Colonic mucosa (tissue), 4 donors: Measurements from ENCODE around the gene SPTBN1. TPM values are rescaled to one million over a fixed set of nuclear protein-coding genes. Genes with fewer than 3 reads are reported as not detected.

ENCODE experiments used
- DNase-seq: peaks from one replicate; pipeline ENCODE4 v3.0.0-alpha.2; 2020
- H3K27ac ChIP-seq: fragments of 200-600 bp; one replicate; pipeline ENCODE4 v1.8.0; 2021
- H3K27me3 ChIP-seq: fragments of 200-600 bp; one replicate; pipeline ENCODE4 v1.8.0; 2021
- H3K36me3 ChIP-seq: fragments of 200-600 bp; one replicate; pipeline ENCODE4 v1.8.0; 2021
- H3K4me1 ChIP-seq: fragments of 200-600 bp; one replicate; pipeline ENCODE4 v1.8.0; 2021; ENCODE audit warnings: mild to moderate bottlenecking
- H3K4me3 ChIP-seq: fragments of 200-600 bp; one replicate; pipeline ENCODE4 v1.8.0; 2021
- H3K9ac ChIP-seq, 2 donors: one replicate each; pipeline ENCODE4 v1.7.0; 2013; ENCODE audit warnings: control low read depth in 2 of 2, low read depth in 2 of 2, low read length in 2 of 2
- H3K9me3 ChIP-seq: fragments of 200-600 bp; one replicate; pipeline ENCODE4 v1.8.0; 2021
- CTCF ChIP-seq: fragments of 200-600 bp; IDR thresholded peaks from one replicate; pipeline ENCODE4 v1.8.0; 2022; ENCODE audit warnings: antibody characterized with exemption, mild to moderate bottlenecking
- intact Hi-C: fragments of 100-400 bp; cut with DNase I; formaldehyde crosslinking; loops from one replicate; pipeline ENCODE4 v1.14.1; 2022
- total RNA-seq, 2 donors: library from RNA; stranded (reverse); fragmentation: NEBNext Ultra II Directional in 1 of 2; extraction: Animal tissue kit (Norgen Biotek cat#: 25700) in 1 of 2; gene quantifications; one replicate each; pipeline ENCODE4 v1.2.1, GENCODE V29; 2021
- donor health status: healthy.
- donor health status: DM: no; HTN: no; CAD: no.
- donor health status: DM: no; HTN: no; CAD: no.

SPTBN1 gene
- total RNA-seq, 2 donors from 2014 or later, result 325 to 338 TPM

DNA sequence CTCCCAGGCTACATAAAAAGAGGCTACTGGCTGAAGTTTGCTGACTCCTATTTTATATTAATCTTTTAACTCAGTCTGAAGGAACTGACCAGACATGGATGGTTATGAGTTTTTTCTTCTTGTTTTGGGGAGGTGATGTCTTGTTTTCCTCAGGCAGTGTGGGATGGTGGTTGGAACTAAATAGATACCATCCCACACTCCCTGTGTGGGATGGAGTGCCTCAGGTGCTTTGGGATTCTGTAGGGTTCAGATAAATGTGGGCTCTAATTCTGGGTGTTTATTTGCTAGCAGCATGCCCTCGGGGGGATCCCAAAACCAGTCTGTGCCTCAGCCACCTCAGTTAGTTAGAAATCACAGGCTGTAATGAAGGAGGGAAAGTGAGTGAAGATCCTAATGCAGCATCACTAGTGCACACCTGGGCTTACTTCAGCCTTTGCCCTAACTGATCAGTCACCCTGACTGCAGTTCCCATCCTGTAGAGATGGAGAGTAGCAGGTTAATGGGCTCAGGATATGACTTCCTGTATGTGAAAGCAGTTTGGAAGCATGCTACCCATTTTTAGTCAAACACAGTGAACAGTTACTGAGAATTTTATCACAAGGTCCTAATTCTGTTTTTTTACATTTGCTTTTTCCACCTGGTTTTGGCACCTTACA is 132.2 kb downstream of the SPTBN1 start:
- Histone ChIP-seq H3K27me3 (no peaks in the 10 kb centered on the region), H3K4me1 (peaks cover 33% of the 10 kb centered on the region), H3K36me3 (no peaks in the 10 kb centered on the region), H3K4me3 (no peak overlapping the region), H3K27ac (peak overlapping the region; percentile 54), H3K9me3 (no peaks in the 10 kb centered on the region), H3K9ac (peak overlapping the region in 1 of 2 donors; percentile 28)
- intact Hi-C loops, result no loop called here
- no peak for DNase-seq
- TF ChIP-seq CTCF, result no peak

- Histone ChIP-seq H3K36me3 (no peaks in the 10 kb centered on the region), H3K9ac (peak overlapping the region in 1 of 2 donors; percentile 71), H3K27me3 (no peaks in the 10 kb centered on the region), H3K4me1 (peaks cover 28% of the 10 kb centered on the region), H3K27ac (peak overlapping the region; percentile 54), H3K9me3 (no peaks in the 10 kb centered on the region), H3K4me3 (no peak overlapping the region)
- intact Hi-C loops, result no loop called here
- no peak for DNase-seq
- no peak for TF ChIP-seq CTCF
Measured at GRCh38 chr2:54589038-54589339, 132.9 kb downstream of the SPTBN1 start.

DNA sequence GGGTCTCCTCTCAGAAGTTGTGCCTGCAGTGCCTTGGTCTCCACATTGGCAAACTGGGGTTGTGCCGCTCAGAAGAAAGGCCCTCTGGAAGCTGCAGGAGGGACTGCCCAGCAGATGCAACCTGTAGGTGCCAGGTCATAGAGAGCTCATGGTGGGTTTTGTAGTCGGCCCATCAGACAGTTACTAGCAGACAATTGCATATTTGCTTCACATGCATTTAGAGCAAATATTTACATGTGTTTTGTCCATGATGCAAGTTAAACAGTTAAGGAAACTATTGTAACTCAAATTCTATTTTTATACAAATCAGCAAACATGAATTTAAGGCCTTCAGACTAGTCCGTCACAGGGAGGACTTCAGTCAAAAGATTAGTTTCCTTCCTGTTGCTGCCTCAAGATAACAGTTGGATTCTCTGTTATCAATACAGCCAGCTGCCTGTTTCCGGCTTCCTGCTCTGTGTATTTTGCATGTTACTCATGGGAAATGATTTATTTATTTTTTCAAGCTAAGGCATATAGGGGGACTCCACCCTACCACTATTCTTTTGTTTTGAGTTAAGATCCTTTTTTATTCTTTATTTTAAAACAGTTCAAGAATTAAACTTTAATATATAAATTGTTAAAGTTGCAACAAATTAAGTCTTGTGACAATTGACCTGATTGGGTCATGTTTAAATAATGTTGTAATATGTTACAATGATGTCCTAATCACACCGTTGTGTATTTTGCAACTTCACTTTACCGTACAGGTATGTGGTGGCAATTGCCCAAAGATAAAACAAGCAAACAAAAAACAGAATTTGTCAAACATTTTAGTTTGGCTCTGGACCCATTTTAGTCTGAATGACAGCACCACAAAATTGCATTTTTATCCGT is 133.5 kb downstream of the SPTBN1 start:
- no peak for TF ChIP-seq CTCF
- peak; percentile 65 for DNase-seq
- H3K9me3 ChIP-seq, result no peaks in the 10 kb centered on the region
- H3K9ac ChIP-seq, result peak overlapping the region in 1 of 2 donors; percentile 71
- no peak overlapping the region for H3K4me3 ChIP-seq
- peaks cover 23% of the 10 kb centered on the region for H3K4me1 ChIP-seq
- intact Hi-C loops, result no loop called here
- no peaks in the 10 kb centered on the region for H3K36me3 ChIP-seq
- no peaks in the 10 kb centered on the region for H3K27me3 ChIP-seq
- H3K27ac ChIP-seq, result peak overlapping the region; percentile 54

DNA sequence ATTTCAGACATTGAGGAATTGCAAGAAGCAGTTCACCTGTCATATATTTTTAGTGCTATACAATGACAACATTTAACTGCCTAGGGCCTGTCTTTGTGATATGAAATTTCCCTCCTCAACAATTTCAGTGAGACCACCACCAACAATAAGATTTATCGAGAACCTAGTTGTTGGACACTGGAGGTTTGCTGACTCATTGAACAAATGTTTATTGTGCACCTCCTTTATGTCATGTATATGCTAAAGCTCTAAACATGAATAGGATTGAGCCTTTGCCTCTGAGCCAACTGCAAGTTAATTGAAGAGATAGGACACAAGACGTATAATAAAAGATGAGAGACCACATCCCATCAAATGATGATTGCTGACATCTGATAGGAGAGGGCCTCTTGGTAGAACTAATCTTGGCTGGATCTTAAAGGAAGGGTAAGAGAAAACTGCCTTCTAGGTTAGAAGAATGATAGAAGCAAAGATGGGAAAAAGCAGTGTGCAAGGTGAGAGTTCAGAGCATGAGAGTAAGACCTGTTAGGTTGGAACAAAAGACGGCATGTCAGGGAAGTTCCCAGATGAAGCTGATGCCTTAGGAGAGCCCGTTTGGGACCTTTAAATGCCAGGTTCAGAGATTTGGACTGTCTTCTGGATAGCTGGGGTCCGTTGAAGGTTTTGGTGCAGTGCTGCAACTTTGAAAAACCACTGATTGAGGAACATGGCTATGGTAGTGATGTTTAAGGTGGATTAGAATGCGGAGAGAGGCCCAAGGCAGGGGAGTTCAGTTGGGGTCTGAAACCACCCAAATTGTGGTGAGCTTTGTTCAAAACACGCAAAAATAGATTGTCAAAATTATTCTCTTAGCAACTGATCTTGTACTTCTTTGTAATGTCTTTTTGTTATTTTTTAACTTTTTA is 134.3 kb downstream of the SPTBN1 start:
- DNase-seq, result no peak
- TF ChIP-seq CTCF, result no peak
- Histone ChIP-seq H3K36me3 (no peaks in the 10 kb centered on the region), H3K4me1 (peaks cover 26% of the 10 kb centered on the region), H3K9me3 (no peaks in the 10 kb centered on the region), H3K4me3 (no peak overlapping the region), H3K27me3 (no peaks in the 10 kb centered on the region), H3K27ac (peak overlapping the region; percentile 54), H3K9ac (peak overlapping the region in 1 of 2 donors; percentile 39)
- intact Hi-C loops, result no loop called here

GRCh38 chr2:54591551-54591950 is 135.4 kb downstream of the SPTBN1 start:
- Histone ChIP-seq H3K27ac (no peak overlapping the region), H3K4me3 (no peak overlapping the region), H3K9me3 (no peaks in the 10 kb centered on the region), H3K27me3 (no peaks in the 10 kb centered on the region), H3K9ac (no peak overlapping the region), H3K4me1 (peaks cover 37% of the 10 kb centered on the region), H3K36me3 (no peaks in the 10 kb centered on the region)
- no peak for TF ChIP-seq CTCF
- intact Hi-C loops, result no loop called here
- DNase-seq, result no peak
